Effector memory CD4-positive, alpha-beta T cell (primary cell): Measurements from ENCODE around the gene CNPY1.

Experiments
- DNase-seq, 3 donors: peaks; one replicate each; pipeline ENCODE4 v3.0.0-alpha.2; 2020
- H3K27ac ChIP-seq: 2 replicates; pipeline ENCODE4 v1.7.0; 2013; ENCODE audit warnings: mild to moderate bottlenecking, low read length, moderate library complexity; ENCODE audit not compliant: insufficient read depth, poor library complexity, severe bottlenecking
- H3K27me3 ChIP-seq: replicated peaks from 2 replicates; pipeline ENCODE4 v1.7.0; 2013; ENCODE audit warnings: mild to moderate bottlenecking, low read length; ENCODE audit not compliant: insufficient read depth, control insufficient read depth, poor library complexity, severe bottlenecking
- H3K36me3 ChIP-seq: 2 replicates; pipeline ENCODE4 v1.7.0; 2013; ENCODE audit warnings: mild to moderate bottlenecking, low read length, moderate library complexity; ENCODE audit not compliant: control insufficient read depth, insufficient read depth
- H3K4me1 ChIP-seq: 2 replicates; pipeline ENCODE4 v1.7.0; 2013; ENCODE audit warnings: low read length, mild to moderate bottlenecking; ENCODE audit not compliant: control insufficient read depth, insufficient read depth, poor library complexity, severe bottlenecking
- H3K4me3 ChIP-seq: 2 replicates; pipeline ENCODE4 v1.7.0; 2013; ENCODE audit warnings: low read length, low read depth, mild to moderate bottlenecking; ENCODE audit not compliant: insufficient read depth, poor library complexity, severe bottlenecking
- H3K9me3 ChIP-seq: 2 replicates; pipeline ENCODE4 v1.7.0; 2013; ENCODE audit warnings: mild to moderate bottlenecking, low read length, moderate library complexity; ENCODE audit not compliant: control insufficient read depth

Gene CNPY1

GRCh38 chr7:155489862-155490696, 56.3 kb downstream of the CNPY1 start:
- H3K4me3 ChIP-seq, result peak overlapping the region; percentile 56
- DNase-seq, result no peak
- no peaks in the 10 kb centered on the region for H3K9me3 ChIP-seq
- no peaks in the 10 kb centered on the region for H3K36me3 ChIP-seq
- H3K27me3 ChIP-seq, result no peaks in the 10 kb centered on the region
- no peak overlapping the region for H3K27ac ChIP-seq
- H3K4me1 ChIP-seq, result no peaks in the 10 kb centered on the region

GRCh38 chr7:155489158-155489840, 57.1 kb downstream of the CNPY1 start:
- no peaks in the 10 kb centered on the region for H3K4me1 ChIP-seq
- H3K9me3 ChIP-seq, result no peaks in the 10 kb centered on the region
- no peak overlapping the region for H3K4me3 ChIP-seq
- no peaks in the 10 kb centered on the region for H3K27me3 ChIP-seq
- H3K36me3 ChIP-seq, result no peaks in the 10 kb centered on the region
- no peak overlapping the region for H3K27ac ChIP-seq
- DNase-seq, result no peak

- Histone ChIP-seq H3K27me3 (no peaks in the 10 kb centered on the region), H3K9me3 (no peaks in the 10 kb centered on the region), H3K4me3 (no peak overlapping the region), H3K4me1 (no peaks in the 10 kb centered on the region), H3K27ac (no peak overlapping the region), H3K36me3 (no peaks in the 10 kb centered on the region)
- DNase-seq, result no peak
Observed at GRCh38 chr7:155488483-155489127, 57.8 kb downstream of the CNPY1 start.

GRCh38 chr7:155487509-155488482, 58.6 kb downstream of the CNPY1 start:
- no peak for DNase-seq
- H3K36me3 ChIP-seq, result no peaks in the 10 kb centered on the region
- H3K4me1 ChIP-seq, result no peaks in the 10 kb centered on the region
- no peak overlapping the region for H3K4me3 ChIP-seq
- no peaks in the 10 kb centered on the region for H3K9me3 ChIP-seq
- no peaks in the 10 kb centered on the region for H3K27me3 ChIP-seq
- no peak overlapping the region for H3K27ac ChIP-seq

GRCh38 chr7:155486783-155487508, 59.4 kb downstream of the CNPY1 start:
- no peaks in the 10 kb centered on the region for H3K27me3 ChIP-seq
- no peaks in the 10 kb centered on the region for H3K36me3 ChIP-seq
- DNase-seq, result no peak
- H3K27ac ChIP-seq, result no peak overlapping the region
- no peaks in the 10 kb centered on the region for H3K4me1 ChIP-seq
- no peaks in the 10 kb centered on the region for H3K9me3 ChIP-seq
- no peak overlapping the region for H3K4me3 ChIP-seq

GRCh38 chr7:155484483-155485399, 61.6 kb downstream of the CNPY1 start:
- Histone ChIP-seq H3K36me3 (no peaks in the 10 kb centered on the region), H3K4me3 (no peak overlapping the region), H3K9me3 (no peaks in the 10 kb centered on the region), H3K27ac (no peak overlapping the region), H3K27me3 (no peaks in the 10 kb centered on the region), H3K4me1 (no peaks in the 10 kb centered on the region)
- no peak for DNase-seq

GRCh38 chr7:155483868-155484325, 62.5 kb downstream of the CNPY1 start:
- Histone ChIP-seq H3K27me3 (no peaks in the 10 kb centered on the region), H3K4me3 (no peak overlapping the region), H3K27ac (no peak overlapping the region), H3K4me1 (no peaks in the 10 kb centered on the region), H3K36me3 (no peaks in the 10 kb centered on the region), H3K9me3 (no peaks in the 10 kb centered on the region)
- DNase-seq, result no peak

- no peaks in the 10 kb centered on the region for H3K27me3 ChIP-seq
- no peak overlapping the region for H3K4me3 ChIP-seq
- H3K36me3 ChIP-seq, result no peaks in the 10 kb centered on the region
- no peaks in the 10 kb centered on the region for H3K9me3 ChIP-seq
- no peak for DNase-seq
- H3K4me1 ChIP-seq, result no peaks in the 10 kb centered on the region
- H3K27ac ChIP-seq, result peak overlapping the region; percentile 7
Observed at GRCh38 chr7:155483245-155483644, 63.1 kb downstream of the CNPY1 start.
